Panc1 (cell line): ENCODE results near the gene ADPRH.

Experiments used
- POLR2AphosphoS5 ChIP-seq: IDR thresholded peaks from 2 replicates; pipeline ENCODE4 v1.6.1; 2012; ENCODE audit warnings: mild to moderate bottlenecking, low read depth, low read length, moderate library complexity
- SIN3A ChIP-seq: IDR thresholded peaks from 2 replicates; pipeline ENCODE4 v1.6.1; 2012; ENCODE audit warnings: low read depth, mild to moderate bottlenecking, low read length, moderate library complexity, borderline replicate concordance; ENCODE audit not compliant: insufficient read depth
- TCF7L2 ChIP-seq: IDR thresholded peaks from 2 replicates; pipeline ENCODE4 v1.6.1; 2011; ENCODE audit warnings: mild to moderate bottlenecking, low read depth, low read length, inconsistent platforms
- TF ChIP-seq, protein P1 (sequence below): fragments of 450-650 bp; IDR thresholded peaks from 2 replicates; pipeline ENCODE4 v1.5.1; 2017; ENCODE audit warnings: mild to moderate bottlenecking
- TF ChIP-seq, protein P2 (sequence below), 2 experiments: IDR thresholded peaks; 2 replicates each; pipeline ENCODE4 v1.6.1; 2011 to 2012; ENCODE audit warnings: low read depth in 2 of 2, control low read depth in 1 of 2, low read length in 1 of 2, mild to moderate bottlenecking in 1 of 2, moderate library complexity in 1 of 2; ENCODE audit not compliant: insufficient read depth in 1 of 2

DNA sequence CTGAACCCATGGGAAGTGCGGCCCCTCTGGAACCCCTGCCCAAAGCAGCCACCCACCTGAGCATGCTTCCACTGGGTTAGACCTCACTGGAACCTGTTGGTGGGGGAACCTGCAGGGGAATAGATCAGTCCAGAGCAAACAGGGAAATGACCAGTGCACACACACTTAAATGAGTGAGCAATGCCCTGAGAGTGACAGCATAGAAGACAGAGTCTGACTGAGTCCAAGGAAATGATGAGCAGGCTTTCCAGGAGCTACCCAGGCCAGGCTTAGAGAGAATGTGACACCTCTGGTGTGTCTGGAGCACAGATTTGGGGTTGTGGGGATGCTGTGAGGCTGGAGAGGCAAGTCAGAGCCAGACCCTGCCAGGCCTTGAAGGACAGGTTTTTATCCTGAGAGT, 46.9 kb downstream of the ADPRH start:
- no peak for TF ChIP-seq POLR2AphosphoS5
- no peak for TF ChIP-seq TCF7L2
- TF ChIP-seq, protein P1, sequence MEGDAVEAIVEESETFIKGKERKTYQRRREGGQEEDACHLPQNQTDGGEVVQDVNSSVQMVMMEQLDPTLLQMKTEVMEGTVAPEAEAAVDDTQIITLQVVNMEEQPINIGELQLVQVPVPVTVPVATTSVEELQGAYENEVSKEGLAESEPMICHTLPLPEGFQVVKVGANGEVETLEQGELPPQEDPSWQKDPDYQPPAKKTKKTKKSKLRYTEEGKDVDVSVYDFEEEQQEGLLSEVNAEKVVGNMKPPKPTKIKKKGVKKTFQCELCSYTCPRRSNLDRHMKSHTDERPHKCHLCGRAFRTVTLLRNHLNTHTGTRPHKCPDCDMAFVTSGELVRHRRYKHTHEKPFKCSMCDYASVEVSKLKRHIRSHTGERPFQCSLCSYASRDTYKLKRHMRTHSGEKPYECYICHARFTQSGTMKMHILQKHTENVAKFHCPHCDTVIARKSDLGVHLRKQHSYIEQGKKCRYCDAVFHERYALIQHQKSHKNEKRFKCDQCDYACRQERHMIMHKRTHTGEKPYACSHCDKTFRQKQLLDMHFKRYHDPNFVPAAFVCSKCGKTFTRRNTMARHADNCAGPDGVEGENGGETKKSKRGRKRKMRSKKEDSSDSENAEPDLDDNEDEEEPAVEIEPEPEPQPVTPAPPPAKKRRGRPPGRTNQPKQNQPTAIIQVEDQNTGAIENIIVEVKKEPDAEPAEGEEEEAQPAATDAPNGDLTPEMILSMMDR, result no peak
- TF ChIP-seq, protein P2, sequence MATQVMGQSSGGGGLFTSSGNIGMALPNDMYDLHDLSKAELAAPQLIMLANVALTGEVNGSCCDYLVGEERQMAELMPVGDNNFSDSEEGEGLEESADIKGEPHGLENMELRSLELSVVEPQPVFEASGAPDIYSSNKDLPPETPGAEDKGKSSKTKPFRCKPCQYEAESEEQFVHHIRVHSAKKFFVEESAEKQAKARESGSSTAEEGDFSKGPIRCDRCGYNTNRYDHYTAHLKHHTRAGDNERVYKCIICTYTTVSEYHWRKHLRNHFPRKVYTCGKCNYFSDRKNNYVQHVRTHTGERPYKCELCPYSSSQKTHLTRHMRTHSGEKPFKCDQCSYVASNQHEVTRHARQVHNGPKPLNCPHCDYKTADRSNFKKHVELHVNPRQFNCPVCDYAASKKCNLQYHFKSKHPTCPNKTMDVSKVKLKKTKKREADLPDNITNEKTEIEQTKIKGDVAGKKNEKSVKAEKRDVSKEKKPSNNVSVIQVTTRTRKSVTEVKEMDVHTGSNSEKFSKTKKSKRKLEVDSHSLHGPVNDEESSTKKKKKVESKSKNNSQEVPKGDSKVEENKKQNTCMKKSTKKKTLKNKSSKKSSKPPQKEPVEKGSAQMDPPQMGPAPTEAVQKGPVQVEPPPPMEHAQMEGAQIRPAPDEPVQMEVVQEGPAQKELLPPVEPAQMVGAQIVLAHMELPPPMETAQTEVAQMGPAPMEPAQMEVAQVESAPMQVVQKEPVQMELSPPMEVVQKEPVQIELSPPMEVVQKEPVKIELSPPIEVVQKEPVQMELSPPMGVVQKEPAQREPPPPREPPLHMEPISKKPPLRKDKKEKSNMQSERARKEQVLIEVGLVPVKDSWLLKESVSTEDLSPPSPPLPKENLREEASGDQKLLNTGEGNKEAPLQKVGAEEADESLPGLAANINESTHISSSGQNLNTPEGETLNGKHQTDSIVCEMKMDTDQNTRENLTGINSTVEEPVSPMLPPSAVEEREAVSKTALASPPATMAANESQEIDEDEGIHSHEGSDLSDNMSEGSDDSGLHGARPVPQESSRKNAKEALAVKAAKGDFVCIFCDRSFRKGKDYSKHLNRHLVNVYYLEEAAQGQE (IDR thresholded peaks at IDR 0.05; ENCODE audit: insufficient read depth in 1 of 2, low read depth in 2 of 2, low read length in 1 of 2), result no peak
- no peak for TF ChIP-seq SIN3A
